ENCODE measurements around the gene RNPEPL1.
"Not testable (repeated sequence)": the region's sequence is repeated elsewhere in the genome, so short reads cannot be mapped to it uniquely, and the experiment has no call there.

The RNPEPL1 gene

DNA sequence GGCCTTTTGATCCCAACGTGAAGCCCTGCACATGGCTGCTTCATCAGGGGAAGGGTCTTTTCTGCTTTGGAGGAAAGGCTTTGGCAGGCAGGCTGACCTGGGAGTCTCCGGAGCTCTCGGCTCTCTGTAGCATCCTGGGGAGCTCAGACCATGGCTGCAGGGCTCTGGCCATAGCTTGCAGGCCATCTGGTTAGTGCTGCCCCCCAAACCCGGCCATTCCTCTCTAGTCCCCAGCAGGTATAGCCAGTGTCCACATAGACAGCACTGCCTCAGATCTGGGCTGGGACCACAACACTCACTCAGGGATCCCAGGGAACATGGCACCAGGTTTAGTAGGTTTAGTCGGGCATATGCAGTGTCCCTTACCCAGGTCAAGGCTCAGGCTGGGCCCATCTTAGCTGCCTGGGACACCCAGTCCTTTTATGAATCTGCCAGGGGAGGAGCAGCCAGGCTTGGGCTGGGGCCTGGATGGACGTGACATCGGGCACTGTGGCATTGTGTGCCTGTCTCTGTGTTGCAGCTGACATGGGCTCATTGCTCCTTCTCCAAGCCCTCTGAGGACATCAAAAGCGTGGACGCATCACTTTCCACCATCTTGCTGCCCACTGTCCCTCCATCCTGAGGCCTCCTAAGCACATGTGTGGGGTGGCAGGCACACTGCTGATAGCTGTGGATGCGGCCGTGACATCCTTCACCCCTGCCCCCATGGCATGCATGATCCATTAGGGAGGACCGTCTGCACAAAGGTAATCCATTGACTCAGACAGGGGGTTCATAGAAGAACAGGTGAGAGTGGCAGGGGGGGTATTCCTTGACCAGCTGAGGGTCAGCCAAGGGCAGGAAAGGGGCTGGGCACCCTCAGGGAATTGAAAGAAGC lies 37.8 kb downstream of the RNPEPL1 start:
- DNase-seq: no peak

DNA sequence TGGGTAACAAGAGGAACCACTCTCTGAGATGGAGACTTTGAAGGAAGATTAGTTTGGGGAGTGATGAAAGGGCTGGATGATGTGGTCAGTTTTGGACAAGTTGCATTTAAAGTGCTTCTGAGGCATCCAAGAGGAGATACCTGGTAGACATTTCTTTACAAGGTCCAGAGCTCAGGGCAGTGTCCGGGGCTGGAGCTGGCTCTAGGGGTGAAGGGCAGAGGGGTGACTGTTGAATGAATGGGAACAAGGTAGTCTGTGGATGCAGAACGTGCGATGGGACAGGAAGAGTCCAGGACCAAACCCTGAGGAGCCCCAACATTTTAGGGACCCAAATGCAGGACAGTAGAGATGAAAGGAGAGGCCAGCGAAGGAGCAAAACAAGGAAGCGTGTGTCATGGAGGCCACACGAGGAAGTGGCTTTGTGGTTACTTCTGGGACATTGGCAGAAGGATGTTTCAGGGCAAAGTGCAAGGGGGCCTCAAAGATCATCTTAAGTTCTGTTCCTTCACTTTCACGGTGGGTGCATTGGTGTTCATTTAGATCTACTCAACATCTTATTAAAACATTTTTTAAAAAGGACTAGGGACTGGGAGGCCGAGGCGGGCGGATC lies 43.4 kb downstream of the RNPEPL1 start:
- DNase-seq: no peak

DNA sequence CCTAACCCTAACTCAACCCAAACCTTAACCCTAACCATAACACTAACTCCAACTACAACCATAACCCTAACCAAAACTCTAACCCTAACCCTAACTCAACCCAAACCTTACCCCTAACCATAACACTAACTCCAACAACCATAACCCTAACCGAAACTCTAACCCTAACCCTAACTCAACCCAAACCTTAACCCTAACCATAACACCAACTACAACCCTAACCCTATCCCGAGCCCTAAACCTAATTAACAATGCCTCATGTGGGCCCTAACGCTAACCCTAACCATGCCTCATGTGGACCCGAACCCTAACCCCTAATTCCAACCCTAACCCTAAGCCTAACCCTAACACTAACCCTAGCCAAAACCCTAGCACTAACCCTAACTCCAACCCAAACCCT lies 45.5 kb downstream of the RNPEPL1 start:
- DNase-seq: no peak

DNA sequence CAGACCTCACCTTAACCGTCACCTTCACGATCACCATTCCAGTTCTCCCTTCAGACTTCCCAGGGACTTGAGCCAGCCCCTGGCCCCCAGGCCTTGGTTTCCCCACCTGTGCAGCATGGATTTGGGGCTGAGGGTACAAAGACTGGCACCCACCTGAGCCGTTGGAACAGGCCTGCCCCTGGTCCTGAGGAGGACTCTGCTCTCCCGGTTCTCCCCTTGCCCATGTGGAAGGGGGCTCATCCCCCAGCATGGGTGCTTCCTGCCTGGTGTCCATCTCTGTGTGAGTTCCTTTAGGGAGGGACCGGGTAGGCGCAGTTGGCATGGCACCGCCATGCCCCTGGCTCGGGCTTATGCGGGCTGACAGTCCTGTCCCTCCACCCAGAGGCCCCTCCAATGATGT lies 46.1 kb downstream of the RNPEPL1 start:
- no peak for DNase-seq

DNA sequence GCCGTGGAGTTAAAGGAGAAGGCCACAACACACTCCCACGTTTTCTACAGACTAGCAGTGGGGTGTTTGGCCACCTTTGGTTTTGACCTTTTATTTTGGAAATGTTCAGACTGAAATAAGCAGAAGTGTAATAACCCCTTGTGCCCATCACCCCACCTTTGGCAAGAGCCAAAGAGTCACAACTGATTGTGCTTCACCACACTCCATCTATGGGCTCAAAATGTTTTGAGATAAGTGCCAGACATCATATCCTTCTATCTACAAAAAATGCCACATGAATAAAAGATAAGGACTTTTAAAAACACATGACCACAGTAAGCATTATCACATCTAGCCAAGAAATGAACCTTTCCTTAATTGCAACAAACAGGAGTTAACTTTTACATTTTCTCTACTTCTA lies 47.1 kb downstream of the RNPEPL1 start:
- DNase-seq: no peak

DNA sequence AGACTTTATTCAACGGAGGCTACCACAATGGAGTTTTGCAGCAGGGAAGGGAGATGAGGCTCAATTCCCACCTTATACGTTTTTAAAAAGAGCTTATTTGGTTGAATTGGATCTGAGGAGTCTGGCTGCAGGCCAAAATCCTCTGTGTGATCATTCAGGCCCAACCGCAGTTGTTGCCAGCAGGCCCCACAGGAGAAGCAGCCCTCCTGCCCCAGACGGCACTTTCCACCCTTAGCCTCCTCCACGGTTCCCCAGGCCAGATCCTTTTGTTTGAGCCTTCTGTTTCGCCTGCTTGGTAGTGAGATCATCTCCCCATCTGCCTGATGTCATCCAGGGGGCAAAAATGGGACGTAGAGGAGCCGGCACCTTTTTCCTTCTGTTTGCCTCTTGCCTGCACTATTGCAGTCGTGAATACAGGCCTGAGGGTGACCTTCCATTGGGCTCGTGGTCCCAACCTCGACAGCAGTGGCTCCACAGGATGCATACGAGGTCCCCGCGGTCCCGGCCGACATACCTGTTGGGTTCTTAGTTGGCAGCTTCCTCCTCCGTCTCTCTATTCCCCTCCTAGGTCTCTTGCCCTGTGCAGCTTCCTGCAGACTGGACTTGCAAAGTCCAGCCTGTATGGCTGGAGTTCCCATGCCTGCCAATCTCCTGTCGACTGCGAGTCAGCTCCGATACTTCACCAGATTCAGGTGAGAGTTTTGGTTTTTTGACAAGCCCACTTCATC lies 47.7 kb downstream of the RNPEPL1 start:
- DNase-seq: no peak

DNA sequence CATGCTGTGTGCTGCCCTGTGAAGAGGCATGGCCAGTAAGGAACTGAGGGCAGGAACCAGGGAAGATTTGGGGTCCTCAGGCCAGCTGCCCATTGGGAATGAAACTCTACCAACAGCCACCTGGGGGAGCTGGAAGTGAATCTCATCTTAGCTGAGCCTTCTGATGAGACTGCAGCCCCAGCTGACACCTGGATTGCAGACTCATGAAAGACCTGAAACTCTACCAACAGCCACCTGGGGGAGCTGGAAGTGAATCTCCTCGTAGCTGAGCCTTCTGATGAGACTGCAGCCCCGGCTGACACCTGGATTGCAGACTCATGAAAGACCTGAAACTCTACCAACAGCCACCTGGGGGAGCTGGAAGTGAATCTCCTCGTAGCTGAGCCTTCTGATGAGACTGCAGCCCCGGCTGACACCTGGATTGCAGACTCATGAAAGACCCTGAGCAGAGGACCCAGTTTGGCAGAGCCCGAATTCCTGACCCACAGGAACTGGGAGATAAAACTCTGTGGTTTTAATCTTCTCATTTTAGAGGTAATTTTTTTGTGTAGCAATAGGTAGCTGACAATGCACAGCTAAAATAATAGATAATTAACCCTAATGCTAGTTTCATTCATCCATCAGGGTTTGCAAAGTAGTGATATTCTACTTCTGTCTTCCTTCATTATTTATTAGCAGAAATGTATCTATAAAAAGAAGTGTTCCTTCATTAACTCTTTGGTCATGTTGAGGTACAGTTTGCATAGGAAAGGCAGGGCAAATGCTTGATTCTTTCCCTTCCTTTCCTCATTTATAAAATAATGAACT lies 48.8 kb downstream of the RNPEPL1 start:
- DNase-seq: not testable (repeated sequence)

DNA sequence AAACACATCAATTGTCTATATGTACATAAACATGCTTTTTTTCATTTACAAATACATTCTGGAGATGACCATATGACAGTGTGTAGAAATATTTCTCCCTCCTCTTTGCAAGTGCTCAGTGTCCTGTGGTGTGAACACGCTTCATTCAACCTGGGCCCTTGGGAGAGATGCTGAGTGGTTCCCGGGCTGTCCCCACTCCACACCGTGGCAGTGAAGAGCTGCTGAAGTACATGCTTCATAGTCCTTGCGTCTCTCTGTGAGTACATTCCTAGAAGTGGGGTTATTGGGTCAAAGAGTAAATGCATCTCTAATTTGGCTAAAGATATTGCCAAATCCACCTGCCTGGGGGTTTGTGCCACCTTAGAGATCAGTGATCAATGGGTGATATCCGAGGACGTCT lies 50.5 kb downstream of the RNPEPL1 start:
- no peak for DNase-seq

DNA sequence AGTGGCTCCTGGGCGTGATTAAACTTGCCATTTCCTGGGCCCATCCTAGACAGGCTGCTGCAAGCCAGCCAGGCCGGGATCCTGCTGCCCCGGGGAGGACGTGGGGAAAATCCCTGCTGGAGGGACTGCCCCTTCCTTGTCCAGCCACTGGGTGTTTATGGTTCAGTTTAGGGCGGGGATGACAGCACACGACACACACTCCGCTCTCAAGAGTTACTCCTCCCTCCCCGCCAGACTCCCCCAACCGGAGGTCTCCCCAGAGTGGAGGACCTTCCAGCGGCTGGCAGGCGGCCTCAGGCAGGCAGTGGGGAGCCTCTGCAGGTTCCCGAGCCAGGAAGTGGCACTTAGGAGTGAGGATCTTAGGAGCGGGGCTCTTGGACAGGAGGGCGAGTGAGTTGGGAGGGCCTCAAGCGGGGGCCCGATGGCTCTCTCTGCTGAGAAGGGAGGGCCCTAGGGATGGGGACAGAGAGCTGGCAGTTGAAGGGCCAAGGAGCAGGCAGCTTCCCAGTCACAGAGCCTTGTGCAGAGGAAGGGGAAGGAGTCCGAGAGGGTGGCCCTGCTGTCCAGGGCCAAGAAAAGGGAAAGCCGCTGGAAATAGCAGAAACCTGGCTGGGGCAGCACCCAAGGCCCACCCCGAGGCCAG lies 51.3 kb downstream of the RNPEPL1 start:
- DNase-seq: no peak

DNA sequence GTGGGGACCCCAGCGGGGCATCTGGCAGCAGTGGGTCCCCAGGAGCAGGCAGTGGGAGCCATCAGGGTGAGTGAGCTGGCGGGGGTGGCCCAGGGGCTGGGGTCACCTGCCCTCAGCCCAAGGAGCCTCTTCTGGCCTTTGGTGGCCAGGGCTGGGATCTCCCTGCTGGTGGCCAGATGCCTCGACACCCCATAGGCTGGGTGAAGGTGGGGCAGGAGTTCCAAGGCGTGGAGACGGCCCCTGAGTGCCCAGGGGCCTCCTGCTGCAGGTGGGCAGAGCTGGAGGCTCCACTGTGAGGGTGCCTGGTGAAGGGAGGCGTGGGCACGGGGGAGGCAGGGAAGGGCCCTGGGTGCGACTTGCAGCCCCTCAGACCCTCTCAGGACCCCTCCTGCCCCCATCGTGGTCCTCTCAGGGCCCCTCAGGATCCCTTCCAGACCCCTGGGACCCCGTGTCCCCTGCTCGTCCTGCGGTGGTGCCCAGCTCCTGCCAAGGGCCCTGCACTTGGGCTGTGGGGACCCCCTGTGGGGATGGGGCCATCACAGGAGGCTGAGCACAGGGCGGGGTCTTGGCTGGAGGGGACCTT lies 52.0 kb downstream of the RNPEPL1 start:
- DNase-seq: no peak

DNA sequence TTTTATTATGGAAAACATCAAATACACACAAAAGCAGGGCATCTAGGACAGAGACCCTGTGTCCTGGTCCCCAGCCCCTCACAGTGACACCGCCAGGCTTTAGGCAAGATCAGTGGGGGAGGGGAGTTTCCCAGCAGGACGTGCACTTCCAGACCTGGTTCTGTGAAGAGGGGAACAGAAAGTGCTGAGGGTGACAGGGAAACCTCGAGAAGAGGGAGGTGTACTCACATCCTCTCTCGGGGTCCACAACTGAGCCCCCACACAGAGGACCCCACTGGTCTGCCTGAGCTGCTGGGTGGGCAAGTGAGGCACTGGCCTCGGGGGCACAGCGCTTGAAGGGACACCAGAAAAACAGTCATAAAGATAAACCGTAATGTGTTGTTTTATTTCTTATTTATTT lies 52.6 kb downstream of the RNPEPL1 start:
- no peak for DNase-seq

DNA sequence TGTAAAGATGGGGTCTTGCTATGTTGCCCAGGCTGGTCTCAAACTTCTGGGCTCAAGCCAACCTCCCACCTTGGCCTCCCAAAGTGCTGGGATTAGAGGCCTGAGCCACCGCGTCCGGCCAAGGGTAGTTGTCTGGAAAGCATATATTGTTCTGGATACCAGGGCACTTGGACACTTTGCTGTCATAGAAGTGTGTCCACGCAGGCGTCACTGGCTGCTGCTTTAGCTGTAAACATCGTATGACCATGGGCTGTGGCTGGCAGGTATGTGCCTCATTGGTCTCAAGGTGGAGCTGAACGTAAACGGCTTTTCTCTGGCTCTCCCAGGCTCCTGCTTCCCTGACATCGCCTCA lies 53.8 kb downstream of the RNPEPL1 start:
- DNase-seq: no peak

DNA sequence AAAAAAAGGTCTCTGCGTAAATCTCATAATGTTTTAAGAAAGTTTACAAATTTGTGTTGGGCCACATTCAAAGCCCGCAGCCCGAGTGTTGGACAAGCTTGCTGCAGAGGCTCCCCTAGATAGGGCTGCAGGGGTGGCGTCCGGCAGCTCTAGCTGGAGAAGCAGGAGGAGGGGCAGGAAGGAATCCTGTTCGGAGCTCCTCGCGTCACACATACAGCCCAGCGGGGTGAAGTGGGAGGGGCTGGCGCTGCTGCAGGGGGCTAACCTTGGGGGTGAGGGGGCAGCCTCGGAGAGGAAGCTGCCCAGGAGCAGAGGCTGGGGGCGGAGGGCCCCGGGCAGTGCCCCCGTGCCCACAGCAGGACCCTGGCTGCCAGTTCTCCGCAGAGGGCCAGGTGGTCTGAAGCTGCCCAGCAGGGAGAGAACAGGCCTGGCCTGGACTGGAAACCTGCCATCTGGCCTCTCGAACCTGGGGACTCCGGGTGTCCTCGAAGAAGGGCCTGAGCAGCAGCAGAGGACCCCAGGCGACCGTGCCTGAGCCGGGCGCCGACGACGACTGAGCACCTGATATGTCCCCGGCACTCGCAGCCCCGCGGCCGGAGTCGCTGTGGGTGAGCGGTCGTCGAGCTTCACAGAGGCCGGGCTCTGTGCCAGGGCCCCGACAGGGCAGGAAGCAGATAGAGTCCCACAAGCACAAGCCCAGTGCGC lies 54.4 kb downstream of the RNPEPL1 start:
- peak in 1 of 2 donors; percentile 48 for DNase-seq

DNA sequence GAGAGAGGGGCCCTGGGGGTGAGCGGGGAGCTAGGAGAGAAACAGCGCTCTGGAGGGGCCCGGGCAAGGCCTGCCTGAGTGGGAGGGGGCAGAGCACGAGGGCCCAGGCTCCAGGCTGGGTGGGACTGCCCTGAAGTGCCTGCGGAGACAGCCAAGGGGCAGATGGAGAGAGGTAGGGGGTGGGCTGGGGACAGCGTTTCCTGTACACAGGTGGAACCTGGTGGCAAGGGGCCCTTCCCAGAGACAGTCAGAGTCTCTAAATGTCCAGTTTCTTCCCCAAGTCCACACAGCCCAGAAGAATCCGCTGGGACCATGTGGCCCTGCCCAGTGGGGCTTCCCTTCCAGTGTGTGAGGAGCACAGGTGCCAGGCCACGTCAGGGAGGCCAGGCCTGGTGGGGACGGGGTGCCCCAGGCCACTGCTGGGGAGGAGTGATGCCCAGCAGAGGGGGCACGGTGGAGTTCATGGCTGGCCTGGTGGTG lies 55.3 kb downstream of the RNPEPL1 start:
- no peak for DNase-seq

DNA sequence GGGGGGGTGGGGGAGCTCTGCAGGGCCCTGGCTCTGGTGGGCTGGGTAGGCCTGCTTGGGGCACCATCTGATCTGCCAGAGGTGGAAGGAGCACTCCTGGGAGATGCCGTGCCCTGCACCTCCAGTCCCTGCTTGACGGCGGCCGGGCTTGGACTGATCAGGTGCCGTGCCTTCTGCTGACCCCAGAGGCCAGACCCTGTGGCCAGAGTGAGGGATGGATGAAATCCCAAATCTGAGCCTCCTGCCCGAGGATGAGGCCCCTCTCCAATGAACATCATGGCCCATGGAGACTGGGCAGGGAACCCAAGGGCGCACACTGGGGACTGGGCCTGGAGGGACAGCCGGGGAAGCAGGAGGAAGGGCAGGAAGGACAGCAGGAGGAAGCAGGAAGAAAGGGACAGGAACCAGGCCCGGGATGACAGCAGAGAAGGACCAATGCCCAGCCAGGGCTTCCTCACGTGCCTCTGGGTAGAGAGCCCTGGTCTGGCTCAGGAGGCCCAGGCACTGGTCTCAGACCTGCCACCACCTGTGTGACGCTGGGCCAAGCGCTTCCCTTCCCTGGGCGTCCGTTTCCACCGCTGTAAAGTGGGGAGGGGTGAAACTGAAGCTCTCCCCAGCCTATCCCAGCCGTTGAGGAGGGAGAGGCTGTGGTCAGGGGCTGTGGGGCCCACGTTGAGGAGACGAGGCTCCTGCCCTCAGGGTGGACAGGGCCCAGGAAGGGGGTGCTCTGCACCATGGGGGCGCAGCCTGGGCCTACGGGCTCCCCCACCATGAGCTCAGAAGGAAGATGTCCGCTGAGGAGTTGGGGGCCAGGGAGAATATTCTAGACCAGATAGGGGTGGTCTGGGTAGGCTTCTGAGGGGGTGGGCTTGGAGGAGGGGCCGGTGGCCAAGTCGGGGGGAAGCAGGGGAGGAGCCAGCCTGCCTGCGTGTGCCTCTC lies 56.0 kb downstream of the RNPEPL1 start:
- no peak for DNase-seq

DNA sequence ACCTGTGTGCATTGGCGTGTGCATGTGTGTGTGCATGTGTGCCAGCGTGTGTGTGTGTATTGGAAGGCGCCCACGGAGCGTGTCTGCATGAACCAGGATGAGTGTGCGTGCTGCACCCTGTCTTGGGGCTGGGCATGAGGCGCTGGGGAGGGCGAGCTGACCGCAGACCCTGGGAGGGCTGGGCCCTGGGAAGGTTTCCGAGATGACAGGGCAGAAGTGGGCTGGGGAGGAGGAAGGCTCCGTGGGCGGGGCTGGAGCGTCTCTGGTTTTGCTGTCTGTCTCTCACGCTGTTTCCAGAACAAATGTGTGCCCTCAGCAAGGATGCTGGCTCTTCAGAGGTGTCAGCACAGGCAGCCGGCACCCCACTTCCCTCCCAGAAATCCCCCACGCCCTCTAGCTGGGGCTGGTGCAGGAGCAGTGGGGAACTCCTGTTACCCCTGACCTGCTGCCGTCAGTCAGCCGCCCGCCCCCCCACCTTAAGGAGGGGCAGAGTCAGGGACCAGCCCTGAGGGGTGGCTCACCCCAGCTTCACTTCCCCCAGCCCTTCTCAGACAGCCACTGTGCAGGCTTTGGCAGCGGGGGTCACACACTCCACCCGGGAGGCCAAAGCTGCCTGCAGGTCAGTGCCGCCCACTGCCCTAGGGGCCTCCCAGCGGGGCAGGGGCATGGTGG lies 56.8 kb downstream of the RNPEPL1 start, which contains the start of gene GPR35:
TSS of gene GPR35 (plus strand) at position 531 of the 672 bp plus-strand sequence. CDS start 4,473 bp downstream, outside the sequence.
- DNase-seq: peak; percentile 67 to 69

DNA sequence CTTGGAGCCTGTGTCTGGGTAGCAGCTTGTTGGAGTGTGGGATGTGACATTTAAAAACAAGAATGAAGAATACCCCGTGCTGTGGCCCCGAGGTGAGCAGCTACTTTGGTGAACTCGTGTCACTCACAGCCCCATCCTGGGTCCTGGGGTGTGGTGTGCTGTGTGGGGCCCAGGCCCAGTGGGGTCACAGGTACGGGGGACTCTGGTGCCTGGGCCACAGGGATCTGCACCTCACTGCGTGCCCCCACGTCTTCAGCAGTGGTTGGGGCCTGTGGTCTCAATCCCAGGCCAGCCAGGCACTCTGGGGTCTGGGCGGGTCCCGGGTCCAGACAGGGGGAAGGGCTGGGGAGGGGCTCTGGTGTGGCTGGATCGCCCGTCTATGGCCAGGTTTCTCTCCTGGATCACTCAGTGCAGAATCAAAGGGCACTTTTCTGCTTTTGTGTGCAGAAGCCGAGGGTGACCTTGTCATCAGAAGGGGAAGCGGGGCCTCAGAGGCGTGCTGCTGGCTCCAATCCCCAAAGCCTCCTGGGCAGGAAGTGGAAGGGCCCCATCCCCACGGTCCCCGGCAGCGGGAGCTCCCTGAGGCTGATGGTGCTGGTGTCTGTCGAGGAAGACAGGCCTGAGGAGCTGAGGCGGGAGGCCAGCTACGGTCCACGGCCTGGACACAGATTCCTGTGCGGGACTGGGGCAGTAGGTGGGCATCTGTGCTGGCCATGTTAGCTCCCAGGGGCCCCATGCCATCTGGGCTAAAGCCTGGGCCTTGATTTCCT lies 58.4 kb downstream of the RNPEPL1 start:
- DNase-seq: peak in 1 of 2 donors; percentile 36

DNA sequence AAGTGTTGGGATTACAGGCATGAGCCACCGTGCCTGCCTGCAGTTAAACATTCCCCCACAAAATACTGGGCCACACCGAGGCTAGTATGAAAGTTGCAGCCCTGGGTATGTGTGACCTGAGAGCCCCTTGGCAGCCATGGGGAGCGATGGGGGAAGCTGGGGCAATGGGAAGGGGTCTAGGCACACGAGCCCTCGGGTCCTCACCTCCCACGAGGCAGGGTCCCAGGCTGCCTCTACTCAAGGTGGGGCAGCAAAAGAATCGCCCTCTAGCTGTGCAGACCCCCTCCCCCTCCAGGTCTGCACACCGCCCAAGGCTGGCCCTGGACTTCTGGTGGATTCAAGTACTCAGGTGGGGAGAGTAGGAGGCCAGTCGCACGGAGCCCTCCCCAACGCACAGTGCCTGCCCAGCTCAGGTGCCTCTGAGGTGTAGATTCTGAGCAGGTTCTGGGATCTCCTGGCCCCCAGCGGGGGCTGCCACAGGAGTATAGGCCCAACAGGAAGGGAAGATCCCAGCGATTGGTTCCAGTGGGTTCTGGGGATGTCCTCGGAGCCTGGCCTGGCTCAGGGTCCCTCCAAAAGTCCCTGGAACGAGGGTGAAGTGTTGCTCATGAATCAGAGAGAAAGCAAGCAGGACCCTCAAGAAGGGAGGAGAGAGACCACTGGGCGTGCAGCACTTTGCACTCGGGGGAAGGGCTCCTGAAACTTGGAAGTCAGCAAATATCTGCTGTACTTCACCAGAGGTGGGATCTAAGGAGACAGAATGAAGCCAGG lies 59.6 kb downstream of the RNPEPL1 start:
- DNase-seq: no peak

Data from stimulated activated CD4-positive, alpha-beta T cell treated with anti-CD3 and anti-CD28 coated beads, Interleukin-2, amount 100 ng/mL, for 48 hours (primary cell).